Esophagus muscularis mucosa (tissue), 4 donors: ENCODE results near the gene ATP5MG. TPM values are rescaled to one million over a fixed set of nuclear protein-coding genes. Genes with fewer than 3 reads are reported as not detected.

Experiments
- DNase-seq: peaks from one replicate; pipeline ENCODE4 v3.0.0-alpha.2; 2017; ENCODE audit errors: extremely low spot score
- H3K27ac ChIP-seq, 4 donors: fragments of 200-600 bp; sonication (generic); replicated peaks in 1 of 4; 1 replicate in 3 of 4; 2 replicates in 1 of 4; pipeline ENCODE4 v1.5.1; 2016 to 2019; ENCODE audit warnings: mild to moderate bottlenecking in 1 of 4
- H3K27me3 ChIP-seq, 4 donors: fragments of 200-600 bp; sonication (generic); one replicate each; pipeline versions ENCODE4 v1.5.1 to v1.6.0; 2016 to 2019
- H3K36me3 ChIP-seq, 4 donors: fragments of 200-600 bp; sonication (generic); one replicate each; pipeline ENCODE4 v1.5.1; 2016 to 2019
- H3K4me1 ChIP-seq, 4 donors: fragments of 200-600 bp; sonication (generic); one replicate each; pipeline ENCODE4 v1.5.1; 2016 to 2019
- H3K4me3 ChIP-seq, 4 donors: fragments of 200-600 bp; sonication (generic); 1 replicate in 2 of 4; 2 replicates in 2 of 4; pipeline ENCODE4 v1.5.1; 2016 to 2019; ENCODE audit warnings: mild to moderate bottlenecking in 4 of 4, moderate library complexity in 1 of 4
- H3K9me3 ChIP-seq, 4 donors: fragments of 200-600 bp; sonication (generic); 1 replicate in 3 of 4; 2 replicates in 1 of 4; pipeline ENCODE4 v1.5.1; 2016 to 2019
- CTCF ChIP-seq, 3 experiments: fragments of 200-600 bp in 2 of 3; fragments of 450-650 bp in 1 of 3; sonication (generic) in 2 of 3; IDR thresholded peaks; one replicate each; pipeline ENCODE4 v1.5.1; 2017 to 2019; ENCODE audit warnings: antibody characterized with exemption in 3 of 3, mild to moderate bottlenecking in 2 of 3, moderate library complexity in 1 of 3
- EP300 ChIP-seq: sonication (generic); formaldehyde crosslinking; IDR thresholded peaks from one replicate; pipeline ENCODE4 v1.6.1; 2017; ENCODE audit warnings: antibody characterized with exemption
- POLR2A ChIP-seq: fragments of 450-650 bp; IDR thresholded peaks from one replicate; pipeline ENCODE4 v1.6.1; 2017; ENCODE audit warnings: antibody characterized with exemption, moderate library complexity, mild to moderate bottlenecking, low read depth
- POLR2AphosphoS5 ChIP-seq, 2 donors: sonication (generic); formaldehyde crosslinking; IDR thresholded peaks; one replicate each; pipeline ENCODE4 v1.6.1; 2017; ENCODE audit warnings: antibody characterized with exemption in 2 of 2
- WGBS: methylation state at CpG from one replicate; pipeline ENCODE4 v1.1.5; 2018; 5-methylcytosine and 5-hydroxymethylcytosine counted together
- intact Hi-C: fragments of 100-400 bp; cut with DNase I; formaldehyde crosslinking; loops from one replicate; pipeline ENCODE4 v1.15.1; 2023
- total RNA-seq, 4 donors: library from RNA; depleted of rRNA; stranded (reverse); fragments of >200 nt; gene quantifications; one replicate each; pipeline versions ENCODE4 v1.1.0 to v1.2.1, GENCODE V29; 2016

Gene ATP5MG
- total RNA-seq, 4 donors from 2014 or later: 61.0 to 91.1 (median 69.1) TPM

- WGBS: 71% methylated on average over 3 of the region's 3 CpGs
- no peaks in the 10 kb centered on the region for H3K4me1 ChIP-seq
- H3K9me3 ChIP-seq: no peaks in the 10 kb centered on the region
- H3K36me3 ChIP-seq: peaks cover 93 to 100% (median 97%) of the 10 kb centered on the region in 4 donors
- H3K27me3 ChIP-seq: no peaks in the 10 kb centered on the region
- no peak overlapping the region for H3K27ac ChIP-seq
- TF ChIP-seq CTCF (IDR thresholded peaks at IDR 0.05): no peak
- TF ChIP-seq EP300: no peak
- no peak for TF ChIP-seq POLR2A
- TF ChIP-seq POLR2AphosphoS5 (IDR thresholded peaks at IDR 0.05): no peak
- no peak for DNase-seq
- no peak overlapping the region for H3K4me3 ChIP-seq
- intact Hi-C loops: no loop called here
Observed at GRCh38 chr11:118374729-118375128, 26.7 kb upstream of the ATP5MG start.

GRCh38 chr11:118375978-118376377 lies 25.4 kb upstream of the ATP5MG start:
- intact Hi-C loops: no loop called here
- peaks cover 93 to 100% (median 97%) of the 10 kb centered on the region in 4 donors for H3K36me3 ChIP-seq
- H3K4me1 ChIP-seq: no peaks in the 10 kb centered on the region
- H3K27me3 ChIP-seq: no peaks in the 10 kb centered on the region
- no peak overlapping the region for H3K27ac ChIP-seq
- TF ChIP-seq EP300: no peak
- no peak for TF ChIP-seq CTCF (IDR thresholded peaks at IDR 0.05)
- TF ChIP-seq POLR2A: no peak
- TF ChIP-seq POLR2AphosphoS5 (IDR thresholded peaks at IDR 0.05): no peak
- no peaks in the 10 kb centered on the region for H3K9me3 ChIP-seq
- H3K4me3 ChIP-seq: no peak overlapping the region
- DNase-seq: no peak

DNA sequence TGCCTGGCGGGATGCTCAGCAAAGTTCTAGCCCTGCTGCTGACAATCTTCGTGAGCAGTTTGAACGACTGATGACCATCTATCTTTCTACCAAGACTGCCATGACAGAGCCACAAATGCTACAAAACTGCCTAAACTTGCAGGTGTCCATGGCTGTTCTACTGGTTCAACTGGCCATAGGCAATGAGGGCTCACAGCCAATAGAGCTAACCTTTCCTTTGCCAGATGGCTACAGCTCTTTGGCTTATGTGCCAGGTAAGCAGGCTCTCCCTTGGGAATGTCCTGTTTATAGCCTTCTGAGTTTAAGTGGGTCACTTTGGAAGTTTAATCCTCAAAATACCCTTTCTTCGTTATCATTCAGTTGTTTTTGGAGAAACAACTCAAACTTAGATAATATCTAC lies 21.9 kb upstream of the ATP5MG start:
- no peaks in the 10 kb centered on the region for H3K4me1 ChIP-seq
- WGBS: 84% methylated on average over 4 of the region's 4 CpGs
- no peak for DNase-seq
- TF ChIP-seq POLR2AphosphoS5 (IDR thresholded peaks at IDR 0.05) (no peak), POLR2A (no peak), CTCF (IDR thresholded peaks at IDR 0.05) (no peak), EP300 (no peak)
- no peak overlapping the region for H3K4me3 ChIP-seq
- intact Hi-C loops: no loop called here
- H3K27ac ChIP-seq: no peak overlapping the region
- no peaks in the 10 kb centered on the region for H3K9me3 ChIP-seq
- peaks cover 93 to 100% (median 97%) of the 10 kb centered on the region in 4 donors for H3K36me3 ChIP-seq
- H3K27me3 ChIP-seq: no peaks in the 10 kb centered on the region

GRCh38 chr11:118380571-118380970 lies 20.8 kb upstream of the ATP5MG start:
- Histone ChIP-seq H3K36me3 (peaks cover 91 to 100% (median 97%) of the 10 kb centered on the region in 4 donors), H3K4me3 (no peak overlapping the region), H3K27ac (no peak overlapping the region), H3K27me3 (no peaks in the 10 kb centered on the region), H3K9me3 (no peaks in the 10 kb centered on the region), H3K4me1 (no peaks in the 10 kb centered on the region)
- intact Hi-C loops: no loop called here
- no peak for TF ChIP-seq CTCF (IDR thresholded peaks at IDR 0.05)
- DNase-seq: no peak

- no peaks in the 10 kb centered on the region for H3K4me1 ChIP-seq
- no peak for DNase-seq
- H3K27ac ChIP-seq: no peak overlapping the region
- TF ChIP-seq POLR2A (no peak), CTCF (IDR thresholded peaks at IDR 0.05) (no peak), EP300 (no peak), POLR2AphosphoS5 (IDR thresholded peaks at IDR 0.05) (no peak)
- no peak overlapping the region for H3K4me3 ChIP-seq
- H3K27me3 ChIP-seq: no peaks in the 10 kb centered on the region
- 90% methylated on average over 3 of the region's 3 CpGs for WGBS
- intact Hi-C loops: no loop called here
- H3K9me3 ChIP-seq: no peaks in the 10 kb centered on the region
- H3K36me3 ChIP-seq: peaks cover 92 to 100% (median 97%) of the 10 kb centered on the region in 4 donors
Observed at GRCh38 chr11:118382954-118383353, 18.5 kb upstream of the ATP5MG start.
